WI38 (cell line): ENCODE measurements around the gene ASPG.

Source experiments
- H3K4me3 ChIP-seq: 2 replicates; pipeline ENCODE4 v1.5.1; 2011; ENCODE audit warnings: low read depth, mild to moderate bottlenecking, control low read depth, low read length
- CTCF ChIP-seq: IDR thresholded peaks from 2 replicates; pipeline ENCODE4 v1.5.1; 2012; ENCODE audit warnings: low read depth, mild to moderate bottlenecking, control low read depth, low read length

The ASPG gene

GRCh38 chr14:104136472-104137296, 51.2 kb downstream of the ASPG start:
- no peak for TF ChIP-seq CTCF
- no peak overlapping the region for H3K4me3 ChIP-seq

- TF ChIP-seq CTCF: peak; percentile 42
- H3K4me3 ChIP-seq: no peak overlapping the region
These were observed 52.0 kb downstream of the ASPG start for GRCh38 chr14:104137297-104138097.

GRCh38 chr14:104138098-104138717, 52.7 kb downstream of the ASPG start, which contains the start of gene KIF26A:
Gene KIF26A (plus strand): TSS chr14:104138587. CDS start chr14:104138723, 136 bp downstream.
- TF ChIP-seq CTCF: no peak
- no peak within 1 kb of the TSS for H3K4me3 ChIP-seq

- TF ChIP-seq CTCF: no peak
- H3K4me3 ChIP-seq: no peak overlapping the region
These were observed 53.4 kb downstream of the ASPG start for GRCh38 chr14:104138718-104139459.

- no peak for TF ChIP-seq CTCF
- no peak overlapping the region for H3K4me3 ChIP-seq
These were observed 54.1 kb downstream of the ASPG start for GRCh38 chr14:104139460-104140212.

- no peak for TF ChIP-seq CTCF
- H3K4me3 ChIP-seq: no peak overlapping the region
These were observed 54.6 kb downstream of the ASPG start for GRCh38 chr14:104140213-104140462.
